A549 (cell line): Measurements from ENCODE around the gene OBSCN. TPM values are rescaled to one million over a fixed set of nuclear protein-coding genes. Genes with fewer than 3 reads are reported as not detected.

ENCODE experiments used
- ATAC-seq, 2 experiments: fragments of 200-7000 bp in 1 of 2; fragments of >200 bp in 1 of 2; cut with Nextera tagmentation in 1 of 2; cut with Tn5 transposase in 1 of 2; 3 replicates each; pipeline versions ENCODE4 v1.8.0 to v1.9.1; 2018 to 2020; ENCODE audit warnings: mild to moderate bottlenecking in 1 of 2, moderate library complexity in 1 of 2
- CTCF ChIA-PET: fragments of 300-600 bp; sonication (Branson Sonifier 250); formaldehyde crosslinking; extraction: SDS; loops from one replicate; lab custom pipeline; 2021; ENCODE audit warnings: antibody characterized with exemption, inconsistent platforms; lab: Yijun Ruan, JAX
- POLR2A ChIA-PET: fragments of 350-600 bp; formaldehyde crosslinking; extraction: SDS; loops from one replicate; lab custom pipeline; 2021; ENCODE audit warnings: antibody characterized with exemption, inconsistent platforms; lab: Yijun Ruan, JAX
- DNase-seq, 2 experiments: peaks; one replicate each; pipeline versions ENCODE4 v3.0.0 to v3.0.0-alpha.2; 2011 to 2016; ENCODE audit warnings: low read depth in 1 of 2, low spot score in 1 of 2
- FAIRE-seq: peaks from 2 replicates; lab custom pipeline; 2011; peaks lifted over from hg19 to GRCh38; lab: Jason Lieb, UNC
- H3K27ac ChIP-seq, 2 experiments: fragments of >200 bp; sonication (Bioruptor Twin); formaldehyde crosslinking; 3 replicates each; pipeline ENCODE4 v1.5.1; 2016 to 2017
- H3K4me1 ChIP-seq: fragments of >200 bp; sonication (Bioruptor Twin); formaldehyde crosslinking; 3 replicates; pipeline ENCODE4 v1.6.1; 2016
- H3K4me2 ChIP-seq: fragments of >200 bp; sonication (Bioruptor Twin); formaldehyde crosslinking; 3 replicates; pipeline ENCODE4 v1.6.1; 2016
- H3K4me3 ChIP-seq: fragments of >200 bp; sonication (Bioruptor Twin); formaldehyde crosslinking; 3 replicates; pipeline ENCODE4 v1.5.1; 2016
- H3K9me3 ChIP-seq: fragments of >200 bp; sonication (Bioruptor Twin); formaldehyde crosslinking; 3 replicates; pipeline ENCODE4 v1.6.1; 2016
- CEBPB ChIP-seq, 2 experiments: fragments of >200 bp in 1 of 2; sonication (Bioruptor Twin) in 1 of 2; formaldehyde crosslinking in 1 of 2; IDR thresholded peaks; 2 replicates each; pipeline ENCODE4 v1.6.1; 2012 to 2016
- EP300 ChIP-seq, 2 experiments: fragments of >200 bp; sonication (Bioruptor Twin); formaldehyde crosslinking; IDR thresholded peaks; 2 replicates in 1 of 2; 3 replicates in 1 of 2; pipeline ENCODE4 v1.6.1; 2016 to 2017
- ESRRA ChIP-seq: fragments of 150-350 bp; IDR thresholded peaks from 2 replicates; pipeline ENCODE4 v1.6.1; 2014; ENCODE audit warnings: mild to moderate bottlenecking, low read length, borderline replicate concordance
- FOXS1 ChIP-seq: fragments of 250-450 bp; sonication (Bioruptor Pico); IDR thresholded peaks from 2 replicates; pipeline ENCODE4 v1.5.0; 2020; ENCODE audit warnings: mild to moderate bottlenecking, moderate library complexity
- HOXA7 ChIP-seq: fragments of 250-450 bp; sonication (Bioruptor Pico); IDR thresholded peaks from 2 replicates; pipeline ENCODE4 v1.5.0; 2020; ENCODE audit warnings: mild to moderate bottlenecking, moderate library complexity
- JUNB ChIP-seq: fragments of >200 bp; sonication (Bioruptor Twin); formaldehyde crosslinking; IDR thresholded peaks from 2 replicates; pipeline ENCODE4 v1.6.1; 2016
- KDM5A ChIP-seq: fragments of 200-600 bp; sonication (generic); IDR thresholded peaks from 2 replicates; pipeline ENCODE4 v1.6.1; 2016; ENCODE audit warnings: antibody characterized with exemption, mild to moderate bottlenecking
- MAFK ChIP-seq: fragments of 450-650 bp; IDR thresholded peaks from 2 replicates; pipeline ENCODE4 v1.6.1; 2014; ENCODE audit not compliant: partially characterized antibody
- RFX5 ChIP-seq: fragments of 450-650 bp; IDR thresholded peaks from 2 replicates; pipeline ENCODE4 v1.7.1; 2014; ENCODE audit warnings: antibody characterized with exemption, mild to moderate bottlenecking, moderate library complexity
- SREBF2 ChIP-seq: fragments of 450-650 bp; IDR thresholded peaks from 2 replicates; pipeline ENCODE4 v1.6.1; 2014; ENCODE audit warnings: mild to moderate bottlenecking, moderate library complexity
- TFCP2L1 ChIP-seq: fragments of 250-450 bp; sonication (Bioruptor Pico); IDR thresholded peaks from 2 replicates; pipeline ENCODE4 v1.5.0; 2021; ENCODE audit warnings: mild to moderate bottlenecking
- WGBS: methylation state at CpG from one replicate; pipeline ENCODE4 v1.1.6; 2017; ENCODE audit errors: missing lambda C conversion rate; 5-methylcytosine and 5-hydroxymethylcytosine counted together
- polyA plus RNA-seq, 4 experiments: library from polyadenylated mRNA; depleted of rRNA in 3 of 4; stranded (reverse); fragments of >200 nt; fragmentation: RNase III in 1 of 4; extraction: RNeasy Plus Mini Kit Qiagen cat#74134 plus additional on column Dnase treatment in 1 of 4; gene quantifications; 2 replicates in 3 of 4; 3 replicates in 1 of 4; pipeline ENCODE4 v1.2.3, GENCODE V29; 2011 to 2017
- TF ChIP-seq, protein P1 (sequence below): fragments of >200 bp; sonication (Bioruptor Twin); formaldehyde crosslinking; IDR thresholded peaks from 3 replicates; pipeline ENCODE4 v1.5.1; 2016
- TF ChIP-seq, protein P2 (sequence below): fragments of 200-600 bp; sonication (generic); IDR thresholded peaks from 2 replicates; pipeline ENCODE4 v1.6.1; 2016; ENCODE audit warnings: antibody characterized with exemption, mild to moderate bottlenecking, moderate library complexity
- TF ChIP-seq, protein P3 (sequence below): fragments of 250-450 bp; sonication (Bioruptor Pico); IDR thresholded peaks from 2 replicates; pipeline ENCODE4 v1.5.0; 2020; ENCODE audit warnings: low read depth, mild to moderate bottlenecking, moderate library complexity
- TF ChIP-seq, protein P4 (sequence below): IDR thresholded peaks from 2 replicates; pipeline ENCODE4 v1.6.1; 2012
- TF ChIP-seq, protein P5 (sequence below): fragments of >200 bp; sonication (Bioruptor Twin); formaldehyde crosslinking; IDR thresholded peaks from 3 replicates; pipeline ENCODE4 v1.6.1; 2016
- TF ChIP-seq, protein P6 (sequence below): fragments of >200 bp; sonication (Bioruptor Twin); formaldehyde crosslinking; IDR thresholded peaks from 2 replicates; pipeline ENCODE4 v1.6.1; 2016

OBSCN gene
- polyA plus RNA-seq, 2 of the 4 experiments (the other 2 are of a cell fraction), result 3.1 to 6.8 TPM

DNA sequence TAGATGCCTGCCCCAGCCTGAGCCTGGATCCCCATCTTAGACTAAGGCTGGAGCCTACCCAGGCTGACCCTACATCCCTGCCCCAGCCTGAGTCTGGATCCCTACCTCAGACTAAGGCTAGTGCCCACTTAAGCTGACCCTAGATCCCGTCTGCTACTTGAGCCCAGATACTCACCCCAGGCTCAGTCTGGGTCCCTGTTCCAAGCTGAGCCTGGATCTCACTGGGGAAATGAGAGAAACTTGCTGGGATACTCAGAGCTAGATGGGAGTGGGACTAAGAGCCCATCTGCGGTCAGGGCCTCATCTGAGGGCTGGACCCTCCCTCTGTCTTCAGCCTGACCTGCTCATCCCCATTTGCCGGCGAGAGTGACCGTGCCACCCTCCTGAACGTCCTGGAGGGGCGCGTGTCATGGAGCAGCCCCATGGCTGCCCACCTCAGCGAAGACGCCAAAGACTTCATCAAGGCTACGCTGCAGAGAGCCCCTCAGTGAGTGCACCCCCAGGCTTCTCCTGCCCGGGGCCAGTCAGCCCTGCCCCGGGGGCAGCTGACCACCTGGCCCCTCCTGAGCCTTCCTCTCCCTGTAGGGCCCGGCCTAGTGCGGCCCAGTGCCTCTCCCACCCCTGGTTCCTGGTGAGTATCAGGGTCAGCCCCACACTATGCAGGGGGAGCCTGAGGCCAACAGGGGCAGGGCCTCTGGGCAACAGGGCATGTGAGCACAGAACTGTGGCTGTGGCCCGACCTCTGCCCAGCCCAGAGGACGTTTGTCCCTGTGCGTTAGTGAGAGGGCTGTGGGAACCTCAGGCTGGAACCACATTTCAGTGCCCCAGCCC lies 162.0 kb downstream of the OBSCN start:
- H3K4me3 ChIP-seq, result no peak overlapping the region
- H3K27ac ChIP-seq, result no peak overlapping the region
- CTCF ChIA-PET, result interaction anchor here (1.5 kb wide), 1 partner anchor 89 kb away, joined by 3 read pairs; no protein-coding TSS in a partner anchor
- ATAC-seq (no peak), FAIRE-seq (no peak), DNase-seq (no peak)
- H3K4me1 ChIP-seq, result no peaks in the 10 kb centered on the region
- no peak overlapping the region for H3K4me2 ChIP-seq
- WGBS, result 94% methylated on average over 9 of the region's 18 CpGs
- no peaks in the 10 kb centered on the region for H3K9me3 ChIP-seq
- POLR2A ChIA-PET, result no interaction called here
- TF ChIP-seq, protein P1, sequence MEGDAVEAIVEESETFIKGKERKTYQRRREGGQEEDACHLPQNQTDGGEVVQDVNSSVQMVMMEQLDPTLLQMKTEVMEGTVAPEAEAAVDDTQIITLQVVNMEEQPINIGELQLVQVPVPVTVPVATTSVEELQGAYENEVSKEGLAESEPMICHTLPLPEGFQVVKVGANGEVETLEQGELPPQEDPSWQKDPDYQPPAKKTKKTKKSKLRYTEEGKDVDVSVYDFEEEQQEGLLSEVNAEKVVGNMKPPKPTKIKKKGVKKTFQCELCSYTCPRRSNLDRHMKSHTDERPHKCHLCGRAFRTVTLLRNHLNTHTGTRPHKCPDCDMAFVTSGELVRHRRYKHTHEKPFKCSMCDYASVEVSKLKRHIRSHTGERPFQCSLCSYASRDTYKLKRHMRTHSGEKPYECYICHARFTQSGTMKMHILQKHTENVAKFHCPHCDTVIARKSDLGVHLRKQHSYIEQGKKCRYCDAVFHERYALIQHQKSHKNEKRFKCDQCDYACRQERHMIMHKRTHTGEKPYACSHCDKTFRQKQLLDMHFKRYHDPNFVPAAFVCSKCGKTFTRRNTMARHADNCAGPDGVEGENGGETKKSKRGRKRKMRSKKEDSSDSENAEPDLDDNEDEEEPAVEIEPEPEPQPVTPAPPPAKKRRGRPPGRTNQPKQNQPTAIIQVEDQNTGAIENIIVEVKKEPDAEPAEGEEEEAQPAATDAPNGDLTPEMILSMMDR, result no peak
- TF ChIP-seq, protein P2, sequence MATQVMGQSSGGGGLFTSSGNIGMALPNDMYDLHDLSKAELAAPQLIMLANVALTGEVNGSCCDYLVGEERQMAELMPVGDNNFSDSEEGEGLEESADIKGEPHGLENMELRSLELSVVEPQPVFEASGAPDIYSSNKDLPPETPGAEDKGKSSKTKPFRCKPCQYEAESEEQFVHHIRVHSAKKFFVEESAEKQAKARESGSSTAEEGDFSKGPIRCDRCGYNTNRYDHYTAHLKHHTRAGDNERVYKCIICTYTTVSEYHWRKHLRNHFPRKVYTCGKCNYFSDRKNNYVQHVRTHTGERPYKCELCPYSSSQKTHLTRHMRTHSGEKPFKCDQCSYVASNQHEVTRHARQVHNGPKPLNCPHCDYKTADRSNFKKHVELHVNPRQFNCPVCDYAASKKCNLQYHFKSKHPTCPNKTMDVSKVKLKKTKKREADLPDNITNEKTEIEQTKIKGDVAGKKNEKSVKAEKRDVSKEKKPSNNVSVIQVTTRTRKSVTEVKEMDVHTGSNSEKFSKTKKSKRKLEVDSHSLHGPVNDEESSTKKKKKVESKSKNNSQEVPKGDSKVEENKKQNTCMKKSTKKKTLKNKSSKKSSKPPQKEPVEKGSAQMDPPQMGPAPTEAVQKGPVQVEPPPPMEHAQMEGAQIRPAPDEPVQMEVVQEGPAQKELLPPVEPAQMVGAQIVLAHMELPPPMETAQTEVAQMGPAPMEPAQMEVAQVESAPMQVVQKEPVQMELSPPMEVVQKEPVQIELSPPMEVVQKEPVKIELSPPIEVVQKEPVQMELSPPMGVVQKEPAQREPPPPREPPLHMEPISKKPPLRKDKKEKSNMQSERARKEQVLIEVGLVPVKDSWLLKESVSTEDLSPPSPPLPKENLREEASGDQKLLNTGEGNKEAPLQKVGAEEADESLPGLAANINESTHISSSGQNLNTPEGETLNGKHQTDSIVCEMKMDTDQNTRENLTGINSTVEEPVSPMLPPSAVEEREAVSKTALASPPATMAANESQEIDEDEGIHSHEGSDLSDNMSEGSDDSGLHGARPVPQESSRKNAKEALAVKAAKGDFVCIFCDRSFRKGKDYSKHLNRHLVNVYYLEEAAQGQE, result no peak
- TF ChIP-seq FOXS1 (no peak), ESRRA (no peak), MAFK (no peak), CEBPB (IDR thresholded peaks at IDR 0.05) (no peak), HOXA7 (CRISPR knock-in tag) (no peak), KDM5A (no peak), EP300 (IDR thresholded peaks at IDR 0.05) (no peak), RFX5 (no peak), JUNB (no peak), SREBF2 (no peak)
- TF ChIP-seq, protein P3, sequence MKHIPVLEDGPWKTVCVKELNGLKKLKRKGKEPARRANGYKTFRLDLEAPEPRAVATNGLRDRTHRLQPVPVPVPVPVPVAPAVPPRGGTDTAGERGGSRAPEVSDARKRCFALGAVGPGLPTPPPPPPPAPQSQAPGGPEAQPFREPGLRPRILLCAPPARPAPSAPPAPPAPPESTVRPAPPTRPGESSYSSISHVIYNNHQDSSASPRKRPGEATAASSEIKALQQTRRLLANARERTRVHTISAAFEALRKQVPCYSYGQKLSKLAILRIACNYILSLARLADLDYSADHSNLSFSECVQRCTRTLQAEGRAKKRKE (CRISPR knock-in tag), result no peak
- TF ChIP-seq, protein P4, sequence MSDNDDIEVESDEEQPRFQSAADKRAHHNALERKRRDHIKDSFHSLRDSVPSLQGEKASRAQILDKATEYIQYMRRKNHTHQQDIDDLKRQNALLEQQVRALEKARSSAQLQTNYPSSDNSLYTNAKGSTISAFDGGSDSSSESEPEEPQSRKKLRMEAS, result no peak
- TF ChIP-seq, protein P5, sequence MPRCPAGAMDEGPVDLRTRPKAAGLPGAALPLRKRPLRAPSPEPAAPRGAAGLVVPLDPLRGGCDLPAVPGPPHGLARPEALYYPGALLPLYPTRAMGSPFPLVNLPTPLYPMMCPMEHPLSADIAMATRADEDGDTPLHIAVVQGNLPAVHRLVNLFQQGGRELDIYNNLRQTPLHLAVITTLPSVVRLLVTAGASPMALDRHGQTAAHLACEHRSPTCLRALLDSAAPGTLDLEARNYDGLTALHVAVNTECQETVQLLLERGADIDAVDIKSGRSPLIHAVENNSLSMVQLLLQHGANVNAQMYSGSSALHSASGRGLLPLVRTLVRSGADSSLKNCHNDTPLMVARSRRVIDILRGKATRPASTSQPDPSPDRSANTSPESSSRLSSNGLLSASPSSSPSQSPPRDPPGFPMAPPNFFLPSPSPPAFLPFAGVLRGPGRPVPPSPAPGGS, result no peak
- TF ChIP-seq, protein P6, sequence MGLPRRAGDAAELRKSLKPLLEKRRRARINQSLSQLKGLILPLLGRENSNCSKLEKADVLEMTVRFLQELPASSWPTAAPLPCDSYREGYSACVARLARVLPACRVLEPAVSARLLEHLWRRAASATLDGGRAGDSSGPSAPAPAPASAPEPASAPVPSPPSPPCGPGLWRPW, result no peak
- TF ChIP-seq, all 56 proteins: peak for 0

DNA sequence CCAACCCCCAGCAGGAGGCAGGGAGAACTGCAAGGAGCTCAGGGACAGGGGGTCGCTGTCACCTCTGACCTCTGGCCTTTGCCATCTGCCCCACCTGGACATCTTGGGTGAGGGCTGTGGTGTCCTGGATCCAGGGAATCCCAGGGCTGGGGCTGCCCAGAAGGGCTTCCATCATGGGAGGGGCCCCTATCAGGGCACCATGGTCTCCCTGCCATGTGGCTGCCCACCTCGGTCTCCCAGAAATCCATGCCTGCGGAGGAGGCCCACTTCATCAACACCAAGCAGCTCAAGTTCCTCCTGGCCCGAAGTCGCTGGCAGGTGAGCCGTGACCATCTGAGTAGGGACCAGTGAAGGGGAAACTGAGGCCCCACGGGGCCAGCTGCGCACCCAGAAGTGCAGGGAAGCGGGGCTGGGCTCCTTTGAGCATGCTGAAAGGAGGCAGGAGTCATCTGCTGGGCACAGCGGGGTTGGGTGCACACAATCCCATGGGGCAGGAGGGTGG lies 162.6 kb downstream of the OBSCN start:
- ATAC-seq, result no peak
- 81% methylated on average over 9 of the region's 10 CpGs for WGBS
- Histone ChIP-seq H3K4me1 (no peaks in the 10 kb centered on the region), H3K27ac (no peak overlapping the region), H3K9me3 (no peaks in the 10 kb centered on the region), H3K4me3 (no peak overlapping the region), H3K4me2 (no peak overlapping the region)
- TF ChIP-seq TFCP2L1 (CRISPR knock-in tag), result no peak
- no peak for FAIRE-seq
- POLR2A ChIA-PET, result no interaction called here
- no peak for DNase-seq
- CTCF ChIA-PET, result interaction anchor here (1.5 kb wide), 1 partner anchor 89 kb away, joined by 3 read pairs; no protein-coding TSS in a partner anchor
